GM18867 (cell line): ENCODE results near the gene FAM83E.
"Not testable (repeated sequence)": the region's sequence is repeated elsewhere in the genome, so short reads cannot be mapped to it uniquely, and the experiment has no call there.

ENCODE experiments used
- ATAC-seq: cut with Tn5 transposase; IDR thresholded peaks from one replicate; pipeline ENCODE4 v1.9.1; 2021; ENCODE audit warnings: mild to moderate bottlenecking, moderate library complexity; ENCODE audit not compliant: unreplicated experiment

The FAM83E gene

GRCh38 chr19:48578891-48579290, 36.0 kb downstream of the FAM83E start:
- ATAC-seq = no peak

GRCh38 chr19:48577908-48578307, 37.0 kb downstream of the FAM83E start:
- not testable (repeated sequence) for ATAC-seq

DNA sequence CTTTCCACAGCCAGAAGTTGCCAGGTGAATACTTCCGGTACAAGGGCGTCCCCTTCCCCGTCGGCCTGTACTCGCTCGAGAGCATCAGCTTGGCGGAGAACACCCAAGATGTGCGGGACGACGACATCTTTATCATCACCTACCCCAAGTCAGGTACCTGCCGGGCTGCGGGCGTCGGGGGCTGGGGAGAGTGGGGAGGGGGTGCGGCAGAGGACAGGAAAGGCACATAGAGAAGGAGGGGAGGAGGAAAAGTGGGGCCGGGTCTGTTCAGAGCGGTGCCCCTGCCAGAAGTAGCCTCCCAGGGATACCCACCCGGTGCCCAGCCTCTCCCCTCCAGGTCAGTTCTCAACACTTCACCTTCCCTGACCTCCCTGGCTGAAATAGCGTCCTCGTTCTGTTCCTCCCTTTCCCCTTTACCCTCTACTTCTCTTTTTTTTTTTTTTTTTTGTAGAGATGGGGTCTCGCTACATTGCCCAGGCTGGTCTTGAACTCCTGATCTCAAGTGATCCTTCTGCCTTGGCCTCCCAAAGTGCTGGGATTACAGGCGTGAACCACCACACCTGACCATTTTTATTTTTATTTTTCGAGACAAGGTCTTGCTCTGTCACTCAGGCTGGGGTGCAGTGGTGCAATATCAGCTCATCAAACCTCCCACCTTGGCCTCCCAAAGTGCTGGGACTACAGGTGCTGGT, 38.8 kb downstream of the FAM83E start:
- no peak for ATAC-seq

GRCh38 chr19:48573163-48573505, 41.7 kb downstream of the FAM83E start:
- ATAC-seq = no peak

DNA sequence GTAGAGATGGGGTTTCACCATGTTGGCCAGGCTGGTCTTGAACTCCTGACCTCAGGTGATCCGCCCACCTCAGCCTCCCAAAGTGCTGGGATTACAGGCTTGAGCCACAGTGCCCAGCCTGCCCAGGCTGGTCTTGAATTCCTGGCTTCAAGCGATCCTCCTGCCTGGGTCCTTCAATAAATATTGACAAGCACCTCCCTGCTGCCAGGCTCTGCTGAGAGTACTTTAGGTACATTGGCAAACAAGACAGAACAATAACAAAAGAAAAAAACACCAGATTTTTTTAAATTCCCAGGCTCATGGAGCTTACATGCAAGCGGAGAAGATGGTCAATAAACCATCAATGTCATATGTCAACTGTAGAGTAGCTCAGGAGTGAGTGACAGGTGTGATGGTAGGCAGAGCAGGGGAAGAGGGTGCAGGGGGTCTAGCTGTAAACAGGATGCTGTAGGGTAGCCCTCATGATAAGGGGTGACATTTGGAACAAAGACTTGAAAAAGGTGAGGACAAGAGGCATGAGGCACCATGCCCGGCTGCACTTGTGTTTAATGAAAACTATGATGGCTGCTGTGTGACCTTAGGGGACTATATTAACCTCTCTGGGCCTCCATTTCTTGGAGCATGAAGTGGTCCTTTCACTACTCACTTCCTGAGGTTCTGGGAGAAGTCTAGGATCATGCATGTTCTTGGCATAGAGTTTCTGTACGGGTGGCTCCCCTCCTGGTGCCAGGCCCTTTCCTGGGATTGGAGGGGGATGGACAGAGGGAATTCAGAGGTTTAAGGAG, 43.3 kb downstream of the FAM83E start:
- no peak for ATAC-seq

- ATAC-seq = no peak
Measured at GRCh38 chr19:48569814-48570213, 45.1 kb downstream of the FAM83E start.

GRCh38 chr19:48568345-48568886, 46.5 kb downstream of the FAM83E start:
- ATAC-seq = no peak

DNA sequence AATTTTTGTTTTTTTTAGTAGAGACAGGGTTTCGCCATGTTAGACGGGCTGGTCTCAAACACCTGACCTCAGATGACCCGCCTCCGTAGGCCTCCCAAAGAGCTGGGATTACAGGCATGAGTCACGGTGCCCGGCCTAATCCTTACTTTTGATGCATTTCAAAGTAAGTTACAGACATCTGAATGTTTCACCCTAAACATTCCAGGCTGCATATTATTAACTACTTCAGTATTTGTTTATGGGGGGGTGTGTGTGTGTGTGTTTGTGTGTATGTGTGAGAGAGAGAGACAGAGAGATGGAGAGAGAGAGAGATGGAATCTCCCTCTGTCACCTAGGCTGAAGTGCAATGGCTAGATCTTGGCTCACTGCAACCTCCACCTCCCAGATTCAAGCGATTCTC, 49.8 kb downstream of the FAM83E start:
- no peak for ATAC-seq
